GM12872 (cell line): ENCODE results near the gene ZNF689.

ENCODE experiments used
- CTCF ChIP-seq: IDR thresholded peaks from 3 replicates; pipeline ENCODE4 v1.5.1; 2011; ENCODE audit warnings: low read depth, mild to moderate bottlenecking, low read length, moderate library complexity; ENCODE audit not compliant: insufficient read depth

The ZNF689 gene

GRCh38 chr16:30554557-30555314 is 55.5 kb downstream of the ZNF689 start:
- no peak for TF ChIP-seq CTCF

GRCh38 chr16:30553393-30553899 is 56.7 kb downstream of the ZNF689 start:
- TF ChIP-seq CTCF, result no peak

- TF ChIP-seq CTCF, result no peak
Measured at GRCh38 chr16:30552956-30553355, 57.2 kb downstream of the ZNF689 start.
